ENCODE measurements around the gene INTS7. TPM values are rescaled to one million over a fixed set of nuclear protein-coding genes. Genes with fewer than 3 reads are reported as not detected.

The INTS7 gene
- total and polyA plus RNA-seq, 9 of the 15 experiments (the other 6 are each of a cell fraction or from before 2014, with no cell fraction given), result 27.3 to 68.4 (median 40.4) TPM

DNA sequence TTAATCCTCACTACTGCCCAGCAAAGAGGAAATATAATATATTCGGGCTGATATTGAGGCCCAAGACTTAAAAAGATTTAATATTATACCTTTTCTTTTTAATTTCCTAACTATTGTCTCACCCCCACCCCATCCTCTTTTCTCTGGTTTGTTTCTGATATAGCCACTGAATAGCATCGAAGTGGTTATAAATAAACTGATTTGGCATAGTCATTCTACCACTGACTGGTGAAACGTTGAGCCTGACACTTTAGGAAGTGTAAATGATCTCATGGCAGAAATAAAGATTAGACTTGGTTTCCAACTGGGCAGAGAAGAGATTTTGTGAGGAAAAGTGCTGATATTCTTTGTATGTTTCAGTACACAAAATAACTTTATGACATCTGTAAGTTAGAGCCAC, 39.5 kb upstream of the INTS7 start:
- in situ Hi-C loops (cut with MboI), result loop anchor here (5.0 kb wide), 2 partner anchors 227 to 382 kb away; no protein-coding TSS in a partner anchor
- no TSS peak for BruUV-seq (replicated peaks)
- 79% methylated on average over 3 of the region's 3 CpGs for WGBS (ENCODE audit: insufficient coverage, low coverage, missing lambda C conversion rate)

More for the DNA sequence above, 39.5 kb upstream of the INTS7 start:
- CTCF ChIA-PET (ENCODE audit: low intra/inter-chr PET ratio), result interaction anchor here (0.7 to 2.2 kb wide), 3 partner anchors 217 to 620 kb away, joined by 3 to 16 read pairs (median 10); no protein-coding TSS in a partner anchor
- no peak for TF ChIP-seq SIRT6 (IDR thresholded peaks at IDR 0.05; ENCODE audit: low read depth, low read length)
- TF ChIP-seq, protein P1, sequence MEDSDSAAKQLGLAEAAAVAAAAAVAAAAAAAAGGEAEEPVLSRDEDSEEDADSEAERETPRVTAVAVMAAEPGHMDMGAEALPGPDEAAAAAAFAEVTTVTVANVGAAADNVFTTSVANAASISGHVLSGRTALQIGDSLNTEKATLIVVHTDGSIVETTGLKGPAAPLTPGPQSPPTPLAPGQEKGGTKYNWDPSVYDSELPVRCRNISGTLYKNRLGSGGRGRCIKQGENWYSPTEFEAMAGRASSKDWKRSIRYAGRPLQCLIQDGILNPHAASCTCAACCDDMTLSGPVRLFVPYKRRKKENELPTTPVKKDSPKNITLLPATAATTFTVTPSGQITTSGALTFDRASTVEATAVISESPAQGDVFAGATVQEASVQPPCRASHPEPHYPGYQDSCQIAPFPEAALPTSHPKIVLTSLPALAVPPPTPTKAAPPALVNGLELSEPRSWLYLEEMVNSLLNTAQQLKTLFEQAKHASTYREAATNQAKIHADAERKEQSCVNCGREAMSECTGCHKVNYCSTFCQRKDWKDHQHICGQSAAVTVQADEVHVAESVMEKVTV (CRISPR knock-in tag; IDR thresholded peaks at IDR 0.05), result no peak
- no peak for TF ChIP-seq CREM (IDR thresholded peaks at IDR 0.05; ENCODE audit: low read depth)
- TF ChIP-seq ATF1 (CRISPR knock-in tag; IDR thresholded peaks at IDR 0.05), result no peak
- no peak for TF ChIP-seq ATF1 (tag; IDR thresholded peaks at IDR 0.05)
- no peak for TF ChIP-seq RAD21 (CRISPR knock-in tag; conservative IDR thresholded peaks at IDR 0.05 in 1 of 2, IDR thresholded peaks at IDR 0.05 in 1 of 2)
- no peak for TF ChIP-seq ESRRA (IDR thresholded peaks at IDR 0.05; ENCODE audit: borderline replicate concordance, low read depth)
- no peak for TF ChIP-seq ZNF780A (CRISPR knock-in tag; IDR thresholded peaks at IDR 0.05)
- TF ChIP-seq MYNN (IDR thresholded peaks at IDR 0.05), result no peak
- TF ChIP-seq MYNN (CRISPR knock-in tag; IDR thresholded peaks at IDR 0.05), result no peak
- no peak for TF ChIP-seq TCF7 (IDR thresholded peaks at IDR 0.05; ENCODE audit: borderline replicate concordance)
- TF ChIP-seq ERF (CRISPR knock-in tag; IDR thresholded peaks at IDR 0.05), result no peak
- TF ChIP-seq YY1 (IDR thresholded peaks at IDR 0.05; ENCODE audit: borderline replicate concordance in 1 of 3, control insufficient read depth in 1 of 3, extremely low read depth in 1 of 3, insufficient read depth in 3 of 3, insufficient read length in 1 of 3, insufficient replicate concordance in 2 of 3, low read depth in 1 of 3, low read length in 2 of 3), result no peak
- TF ChIP-seq, protein P2, sequence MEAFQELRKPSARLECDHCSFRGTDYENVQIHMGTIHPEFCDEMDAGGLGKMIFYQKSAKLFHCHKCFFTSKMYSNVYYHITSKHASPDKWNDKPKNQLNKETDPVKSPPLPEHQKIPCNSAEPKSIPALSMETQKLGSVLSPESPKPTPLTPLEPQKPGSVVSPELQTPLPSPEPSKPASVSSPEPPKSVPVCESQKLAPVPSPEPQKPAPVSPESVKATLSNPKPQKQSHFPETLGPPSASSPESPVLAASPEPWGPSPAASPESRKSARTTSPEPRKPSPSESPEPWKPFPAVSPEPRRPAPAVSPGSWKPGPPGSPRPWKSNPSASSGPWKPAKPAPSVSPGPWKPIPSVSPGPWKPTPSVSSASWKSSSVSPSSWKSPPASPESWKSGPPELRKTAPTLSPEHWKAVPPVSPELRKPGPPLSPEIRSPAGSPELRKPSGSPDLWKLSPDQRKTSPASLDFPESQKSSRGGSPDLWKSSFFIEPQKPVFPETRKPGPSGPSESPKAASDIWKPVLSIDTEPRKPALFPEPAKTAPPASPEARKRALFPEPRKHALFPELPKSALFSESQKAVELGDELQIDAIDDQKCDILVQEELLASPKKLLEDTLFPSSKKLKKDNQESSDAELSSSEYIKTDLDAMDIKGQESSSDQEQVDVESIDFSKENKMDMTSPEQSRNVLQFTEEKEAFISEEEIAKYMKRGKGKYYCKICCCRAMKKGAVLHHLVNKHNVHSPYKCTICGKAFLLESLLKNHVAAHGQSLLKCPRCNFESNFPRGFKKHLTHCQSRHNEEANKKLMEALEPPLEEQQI (IDR thresholded peaks at IDR 0.05), result no peak
- TF ChIP-seq ZNF436 (CRISPR knock-in tag; IDR thresholded peaks at IDR 0.05), result no peak
- no peak for TF ChIP-seq GABPB1 (CRISPR knock-in tag; IDR thresholded peaks at IDR 0.05)
- TF ChIP-seq MCM5 (IDR thresholded peaks at IDR 0.05; ENCODE audit: low read depth), result no peak
- no peak for TF ChIP-seq ZNF253 (CRISPR knock-in tag; conservative IDR thresholded peaks at IDR 0.05)
- TF ChIP-seq NFATC3 (IDR thresholded peaks at IDR 0.05), result no peak
- Histone ChIP-seq H3K9me1 (ENCODE audit: control insufficient read depth, insufficient read depth, low read length) (no peaks in the 10 kb centered on the region), H3K4me2 (ENCODE audit: insufficient read depth, low read length) (no peak overlapping the region), H3K27me3 (ENCODE audit: control insufficient read depth in 2 of 2, insufficient read depth in 2 of 2, low read length in 2 of 2) (no peaks in the 10 kb centered on the region), H3K27ac (ENCODE audit: extremely low read depth, low read depth, low read length) (no peak overlapping the region), H3K79me2 (ENCODE audit: control insufficient read depth, insufficient read depth, low read length) (0 out of 3 replicates have a peak, but pooled peaks cover 3% of the 10 kb centered on the region), H3K9ac (ENCODE audit: insufficient read depth in 1 of 2, low read depth in 2 of 2, low read length in 2 of 2) (no peak overlapping the region), H3K4me3 (no peak overlapping the region), H3K9me3 (replicated peaks; ENCODE audit: control insufficient read depth, insufficient read depth, low read depth, low read length) (no peaks in the 10 kb centered on the region), H3K36me3 (ENCODE audit: control insufficient read depth, insufficient read depth, low read length) (peaks cover 95% of the 10 kb centered on the region), H2AFZ (ENCODE audit: low read depth, low read length) (no peak overlapping the region), H3K4me1 (replicated peaks in 1 of 2; ENCODE audit: control insufficient read depth in 2 of 2, insufficient read depth in 2 of 2, low read length in 2 of 2) (no peaks in the 10 kb centered on the region), H4K20me1 (replicated peaks; ENCODE audit: control insufficient read depth, insufficient read depth, low read length) (no peaks in the 10 kb centered on the region)
- intact Hi-C loops (cut with micrococcal nuclease), result loop anchor here (10.0 kb wide), 1 partner anchor 80 kb away; no protein-coding TSS in a partner anchor
- POLR2A ChIA-PET, result no interaction called here
- DNase-seq (ENCODE audit: extremely low read depth in 1 of 4, low spot score in 3 of 4) (no peak), FAIRE-seq (no peak), ATAC-seq (no peak)

Measured in K562 (cell line).